ENCODE results near the gene LIMK2.

DNA sequence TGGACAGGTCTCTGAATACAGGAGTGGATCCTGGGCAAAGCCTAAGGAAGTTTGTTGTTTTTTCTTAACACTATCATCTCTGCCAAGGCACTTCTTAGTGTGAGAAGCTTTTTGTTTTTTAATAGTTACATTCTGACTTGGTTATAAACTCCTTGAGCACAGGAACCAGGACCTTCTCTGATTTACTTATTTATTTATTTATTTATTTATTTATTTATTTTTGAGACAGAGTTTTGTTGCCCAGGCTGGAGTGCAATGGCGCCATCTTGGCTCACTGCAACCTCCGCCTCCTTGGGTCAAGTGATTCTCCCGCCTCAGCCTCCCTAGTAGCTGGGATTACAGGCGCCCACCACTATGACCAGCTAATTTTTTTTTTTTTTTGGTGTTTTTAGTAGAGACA is 41.1 kb upstream of the LIMK2 start:
- no peak for TF ChIP-seq POLR2A (IDR thresholded peaks at IDR 0.05)
- TF ChIP-seq, protein P1, sequence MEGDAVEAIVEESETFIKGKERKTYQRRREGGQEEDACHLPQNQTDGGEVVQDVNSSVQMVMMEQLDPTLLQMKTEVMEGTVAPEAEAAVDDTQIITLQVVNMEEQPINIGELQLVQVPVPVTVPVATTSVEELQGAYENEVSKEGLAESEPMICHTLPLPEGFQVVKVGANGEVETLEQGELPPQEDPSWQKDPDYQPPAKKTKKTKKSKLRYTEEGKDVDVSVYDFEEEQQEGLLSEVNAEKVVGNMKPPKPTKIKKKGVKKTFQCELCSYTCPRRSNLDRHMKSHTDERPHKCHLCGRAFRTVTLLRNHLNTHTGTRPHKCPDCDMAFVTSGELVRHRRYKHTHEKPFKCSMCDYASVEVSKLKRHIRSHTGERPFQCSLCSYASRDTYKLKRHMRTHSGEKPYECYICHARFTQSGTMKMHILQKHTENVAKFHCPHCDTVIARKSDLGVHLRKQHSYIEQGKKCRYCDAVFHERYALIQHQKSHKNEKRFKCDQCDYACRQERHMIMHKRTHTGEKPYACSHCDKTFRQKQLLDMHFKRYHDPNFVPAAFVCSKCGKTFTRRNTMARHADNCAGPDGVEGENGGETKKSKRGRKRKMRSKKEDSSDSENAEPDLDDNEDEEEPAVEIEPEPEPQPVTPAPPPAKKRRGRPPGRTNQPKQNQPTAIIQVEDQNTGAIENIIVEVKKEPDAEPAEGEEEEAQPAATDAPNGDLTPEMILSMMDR (IDR thresholded peaks at IDR 0.05 in 4 of 5, conservative IDR thresholded peaks at IDR 0.05 in 1 of 5) = no peak
